GM21576 (cell line): ENCODE results near the gene ADAP1.
"Not testable (repeated sequence)": the region's sequence is repeated elsewhere in the genome, so short reads cannot be mapped to it uniquely, and the experiment has no call there.

Experiments used
- ATAC-seq: cut with Tn5 transposase; IDR thresholded peaks from one replicate; pipeline ENCODE4 v1.9.1; 2021; ENCODE audit warnings: mild to moderate bottlenecking, moderate library complexity; ENCODE audit not compliant: unreplicated experiment

ADAP1 gene

DNA sequence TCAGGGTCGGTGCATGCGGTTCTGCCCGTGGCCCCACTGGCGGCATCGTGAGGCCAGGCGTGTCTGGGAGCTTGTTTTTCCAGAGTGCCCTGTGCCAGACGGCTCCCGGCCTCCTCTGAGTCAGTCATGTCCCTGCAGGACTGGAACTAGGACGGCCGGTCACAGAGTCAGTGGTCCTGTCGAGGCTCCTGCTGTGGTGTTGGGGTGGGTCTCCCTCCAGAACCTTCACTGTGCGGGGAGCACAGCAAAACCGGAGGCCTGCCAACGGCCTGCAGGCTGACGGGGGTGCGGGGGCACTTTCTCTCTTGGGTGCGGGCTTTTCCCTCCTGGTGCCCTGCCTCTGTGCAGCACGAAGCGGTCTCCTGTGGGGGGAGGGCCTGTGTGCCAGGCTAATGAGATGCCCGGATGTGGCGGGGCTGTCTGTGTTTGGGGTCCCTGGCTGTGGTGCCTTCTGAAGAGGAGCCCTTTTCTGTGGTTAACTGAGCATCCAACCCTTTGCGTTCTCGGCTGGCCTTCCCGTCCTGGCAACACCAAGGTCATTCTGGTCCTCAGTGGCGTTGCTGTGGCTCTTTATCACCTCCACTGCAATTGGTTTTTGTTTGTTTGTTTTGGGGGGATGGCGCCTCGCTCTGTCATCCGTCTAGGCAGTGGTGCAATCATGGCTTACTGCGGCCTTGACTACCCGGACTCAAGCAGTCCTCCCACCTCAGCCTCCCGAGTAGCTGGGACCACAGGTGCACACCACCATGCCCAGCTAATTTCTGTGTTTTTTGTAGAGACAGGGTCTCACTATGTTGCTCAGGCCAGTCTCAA, 70.1 kb downstream of the ADAP1 start:
- no peak for ATAC-seq

DNA sequence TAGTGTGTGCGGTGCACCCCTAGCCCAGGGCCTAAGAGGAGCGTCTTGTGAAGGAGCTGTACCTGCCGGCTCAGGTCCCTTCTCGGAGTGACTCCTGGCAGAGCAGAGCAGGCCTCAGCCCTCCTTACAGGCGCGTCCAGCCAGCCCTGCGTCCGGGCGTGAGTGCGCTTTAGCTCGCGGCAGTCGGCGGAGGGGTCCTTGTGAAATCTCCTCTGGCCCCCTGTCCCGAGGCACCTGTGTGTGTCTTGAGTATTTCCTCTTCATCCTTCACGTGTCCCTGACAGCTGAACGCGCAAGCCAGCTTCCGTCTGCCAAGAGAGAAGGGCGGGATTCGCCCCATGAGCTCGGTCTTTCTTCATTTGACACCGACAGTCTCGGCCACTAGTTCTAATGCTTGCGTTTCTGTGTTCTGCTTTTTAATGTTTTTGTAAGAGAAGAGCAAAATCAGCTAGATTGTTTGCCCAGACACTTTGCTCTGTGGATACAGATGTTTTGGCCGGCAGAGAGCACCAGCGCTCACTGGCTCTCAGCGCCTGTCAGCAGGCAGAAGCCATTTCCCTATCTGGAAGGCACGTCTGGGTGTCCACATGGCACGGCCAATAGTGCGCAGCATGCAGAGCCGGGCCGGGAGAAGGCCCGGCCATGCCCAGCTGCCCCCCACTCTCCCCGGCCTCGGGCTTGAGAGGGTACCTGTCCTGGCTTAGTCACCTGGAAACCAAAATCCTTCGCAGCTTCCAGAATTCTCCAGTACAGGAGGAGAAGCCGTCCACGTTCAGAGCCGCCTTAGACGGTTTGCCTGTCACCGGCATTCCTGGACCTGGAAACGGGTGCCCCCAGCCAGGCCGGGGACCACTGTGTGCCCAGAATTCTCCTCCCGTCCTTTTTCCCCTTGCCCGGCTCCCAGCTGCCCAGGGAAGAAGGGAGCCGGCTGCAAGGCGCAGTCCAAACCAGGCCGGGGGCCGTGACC, 71.1 kb downstream of the ADAP1 start:
- no peak for ATAC-seq

GRCh38 chr7:882336-883035, 72.0 kb downstream of the ADAP1 start:
- no peak for ATAC-seq

- ATAC-seq = no peak
Measured at GRCh38 chr7:881441-882234, 72.8 kb downstream of the ADAP1 start.

GRCh38 chr7:880450-880849, 74.0 kb downstream of the ADAP1 start:
- ATAC-seq = no peak

DNA sequence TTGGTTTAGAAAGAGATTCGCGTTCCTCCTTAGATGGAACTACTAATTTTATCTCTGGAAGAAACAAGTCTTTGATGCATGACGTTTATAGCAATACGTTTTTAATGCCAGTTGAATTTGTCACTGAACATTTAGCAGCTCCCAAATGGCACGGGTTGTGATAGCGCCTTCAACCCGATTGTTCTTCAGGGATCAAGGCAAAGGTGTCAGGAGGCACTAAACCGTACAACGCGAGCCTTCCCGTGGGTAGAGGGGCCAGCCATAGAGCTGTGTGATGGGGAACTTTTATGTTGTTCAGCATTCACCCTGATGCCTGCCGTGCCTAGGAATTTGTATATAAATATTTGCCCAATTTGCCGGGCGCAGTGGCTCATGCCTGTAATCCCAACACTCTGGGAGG, 74.8 kb downstream of the ADAP1 start:
- no peak for ATAC-seq

- ATAC-seq = no peak
Measured at GRCh38 chr7:879093-879492, 75.4 kb downstream of the ADAP1 start.

GRCh38 chr7:877312-878232, 76.9 kb downstream of the ADAP1 start:
- no peak for ATAC-seq

GRCh38 chr7:876972-877311, 77.5 kb downstream of the ADAP1 start:
- no peak for ATAC-seq

GRCh38 chr7:876077-876971, 78.2 kb downstream of the ADAP1 start, which contains the start of gene GET4:
Gene GET4, plus strand, starts transcription at chr7:876554. Its CDS starts 92 bp downstream, at chr7:876646.
- ATAC-seq = peak; percentile 68

- no peak for ATAC-seq
Measured at GRCh38 chr7:875476-876076, 78.9 kb downstream of the ADAP1 start.

GRCh38 chr7:875051-875450, 79.4 kb downstream of the ADAP1 start:
- no peak for ATAC-seq

- no peak for ATAC-seq
Measured at GRCh38 chr7:874031-874749, 80.3 kb downstream of the ADAP1 start.

GRCh38 chr7:873367-874002, 81.0 kb downstream of the ADAP1 start:
- ATAC-seq = no peak

DNA sequence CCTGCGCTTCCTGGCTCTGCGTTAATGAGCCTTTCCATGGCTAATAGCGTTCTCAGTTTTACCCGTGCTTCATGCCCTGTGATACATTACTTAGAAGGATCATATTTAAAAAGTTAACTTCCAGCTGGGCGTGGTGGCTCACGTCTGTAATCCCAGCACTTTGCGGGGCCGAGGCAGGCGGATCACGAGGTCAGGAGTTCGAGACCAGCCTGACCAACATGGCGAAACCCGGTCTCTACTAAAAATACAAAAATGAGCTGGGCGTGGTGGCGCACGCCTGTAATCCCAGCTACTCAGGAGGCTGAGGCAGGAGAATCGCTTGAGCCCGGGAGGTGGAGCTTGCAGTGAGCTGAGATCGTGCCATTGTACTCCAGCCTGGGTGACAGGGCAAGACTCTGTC, 81.8 kb downstream of the ADAP1 start:
- ATAC-seq = not testable (repeated sequence)

DNA sequence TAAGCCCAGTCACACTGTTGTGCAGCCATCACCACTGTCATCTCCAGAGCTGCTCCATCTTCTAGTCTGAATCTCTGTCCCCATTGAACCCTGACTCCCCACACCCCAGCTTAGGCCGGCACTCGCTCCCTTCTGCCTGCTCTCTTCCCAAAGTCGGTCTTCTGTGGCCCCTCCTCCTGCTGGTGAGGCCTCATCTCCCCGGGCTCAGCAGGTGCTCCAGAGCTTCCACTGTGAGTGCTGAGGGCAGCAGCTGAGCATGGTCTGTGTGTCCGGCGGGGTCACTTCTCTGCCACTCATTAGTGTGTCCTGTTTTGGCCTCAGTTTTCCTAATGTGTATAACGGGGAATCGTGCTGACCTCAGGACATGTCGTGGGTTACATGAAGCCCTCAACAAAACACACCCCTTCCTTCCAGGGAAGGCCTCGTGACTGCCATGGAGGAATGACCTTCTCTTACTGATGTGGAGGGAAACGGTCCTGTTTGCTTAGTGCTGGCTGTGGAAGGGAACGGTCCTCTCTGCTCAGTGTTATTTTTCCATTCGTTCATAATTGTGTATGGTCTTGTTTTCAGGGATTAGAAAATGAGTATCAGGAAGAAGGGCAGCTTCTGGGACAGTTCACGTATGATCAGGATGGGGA, 82.5 kb downstream of the ADAP1 start:
- ATAC-seq = no peak
